NCI-H526 (cell line): Measurements from ENCODE around the gene CATSPERD.
"Not testable (repeated sequence)": the region's sequence is repeated elsewhere in the genome, so short reads cannot be mapped to it uniquely, and the experiment has no call there.

ENCODE experiments used
- DNase-seq, 2 experiments: peaks; one replicate each; lab custom pipeline; 2025; lab: John Stamatoyannopoulos, UW

The CATSPERD gene

GRCh38 chr19:5684694-5685430 is 35.6 kb upstream of the CATSPERD start:
- DNase-seq, result no peak

- no peak for DNase-seq
Observed at GRCh38 chr19:5686326-5686646, 34.2 kb upstream of the CATSPERD start.

- DNase-seq, result peak; percentile 75 to 94
Observed at GRCh38 chr19:5686647-5687359, 33.6 kb upstream of the CATSPERD start.

- DNase-seq, result no peak
Observed at GRCh38 chr19:5687360-5688198, 32.9 kb upstream of the CATSPERD start.

GRCh38 chr19:5688262-5688881 is 32.1 kb upstream of the CATSPERD start:
- not testable (repeated sequence) for DNase-seq

GRCh38 chr19:5690125-5690954 is 30.1 kb upstream of the CATSPERD start, which contains the start of gene RPL36:
TSS of gene RPL36 (plus strand) at chr19:5690295. CDS start at chr19:5690508, 213 bp downstream.
- DNase-seq, result peak; percentile 71 to 94

GRCh38 chr19:5690955-5691821 is 29.2 kb upstream of the CATSPERD start:
- peak in 1 of 2 experiments; percentile 36 for DNase-seq

- no peak for DNase-seq
Observed at GRCh38 chr19:5691822-5692722, 28.4 kb upstream of the CATSPERD start.

GRCh38 chr19:5692723-5693194 is 27.7 kb upstream of the CATSPERD start:
- DNase-seq, result no peak

GRCh38 chr19:5693195-5694166 is 27.0 kb upstream of the CATSPERD start:
- DNase-seq, result no peak

DNA sequence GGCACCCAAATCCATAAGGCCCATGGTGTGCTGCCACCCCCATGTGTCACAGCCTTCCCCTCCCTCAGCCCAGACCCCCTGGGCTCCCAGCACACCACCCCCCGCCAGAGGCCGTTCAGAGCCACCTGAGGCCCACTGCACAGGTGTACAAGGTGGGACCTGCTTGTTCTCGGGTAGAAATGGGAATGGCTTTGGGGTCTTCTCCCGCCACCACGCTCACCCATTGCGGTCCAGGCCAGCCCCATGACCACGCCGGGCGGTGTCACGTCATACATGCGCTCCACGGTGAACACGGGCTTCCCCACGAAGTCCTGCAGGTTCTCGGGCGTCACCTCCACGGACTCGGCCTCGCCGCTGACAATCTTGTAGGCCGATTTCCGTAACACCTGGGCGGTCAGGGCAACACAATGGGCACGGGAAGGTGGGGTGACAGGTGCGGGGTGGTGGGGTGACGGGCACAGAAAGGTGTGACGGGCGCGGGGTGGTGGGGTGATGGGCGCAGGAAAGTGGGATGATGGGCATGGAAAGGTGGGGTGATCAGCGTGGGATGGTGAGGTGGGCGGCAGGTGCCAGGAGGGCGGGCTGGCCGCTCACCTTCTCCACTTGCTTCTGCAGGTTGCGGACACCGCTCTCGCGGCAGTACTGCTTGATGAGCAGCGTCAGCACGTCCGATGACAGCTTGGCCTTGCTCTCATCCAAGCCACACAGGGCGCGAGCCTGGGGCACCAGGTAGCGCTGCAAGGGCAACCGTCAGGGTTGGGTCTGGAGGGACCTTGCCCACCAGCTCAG is 26.1 kb upstream of the CATSPERD start:
- no peak for DNase-seq

GRCh38 chr19:5694956-5695648 is 25.3 kb upstream of the CATSPERD start:
- no peak for DNase-seq

- no peak for DNase-seq
Observed at GRCh38 chr19:5695649-5696195, 24.7 kb upstream of the CATSPERD start.

DNA sequence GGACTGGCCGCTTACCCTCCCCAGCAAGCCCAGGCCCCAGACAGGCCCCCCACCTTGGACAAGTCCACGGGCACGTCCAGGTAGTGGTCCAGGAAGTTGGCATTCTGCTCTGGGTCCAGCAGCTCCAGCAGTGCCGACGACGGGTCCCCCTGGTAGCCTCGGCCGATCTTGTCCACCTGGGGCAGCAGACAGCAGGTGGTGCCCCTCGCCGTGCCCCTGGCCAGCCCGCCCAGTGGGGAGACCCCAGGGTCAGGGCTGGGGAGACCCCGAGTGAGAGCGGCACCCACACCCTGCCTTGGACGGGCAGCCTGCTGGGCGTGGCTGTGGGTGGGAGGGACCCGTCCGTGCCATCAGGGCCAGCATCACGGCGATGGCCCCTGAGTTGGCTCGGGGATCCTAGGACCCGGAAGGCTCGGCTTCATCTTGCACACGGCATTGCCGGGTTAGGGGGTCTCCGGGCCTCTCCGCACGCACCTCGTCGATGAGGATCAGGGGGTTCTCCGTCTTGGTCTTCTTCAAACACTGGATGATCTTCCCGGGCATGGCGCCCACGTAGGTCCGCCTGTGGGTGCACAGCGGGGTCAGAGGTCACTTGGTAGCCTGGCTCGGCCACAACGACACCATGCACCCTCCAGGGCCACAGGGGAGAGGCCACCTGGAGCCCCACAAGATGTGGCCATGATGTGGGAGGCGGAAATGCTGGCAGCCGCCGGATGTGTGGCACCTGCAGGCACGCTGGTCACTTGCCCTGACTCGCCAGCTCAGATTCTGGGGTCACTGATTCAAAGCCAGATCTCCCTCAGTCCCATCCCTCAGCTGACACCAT is 24.0 kb upstream of the CATSPERD start:
- DNase-seq, result no peak
